ENCODE measurements around the gene UTP25.
"Not testable (repeated sequence)": the region's sequence is repeated elsewhere in the genome, so short reads cannot be mapped to it uniquely, and the experiment has no call there.

The UTP25 gene

GRCh38 chr1:209827384-209828262 is at the start of gene UTP25:
Gene UTP25, plus strand, starts transcription at chr1:209827972. Its CDS starts 92 bp downstream, at chr1:209828064.
- peak; percentile 91 for DNase-seq

- no peak for DNase-seq
Observed at GRCh38 chr1:209778102-209778501, 49.7 kb upstream of the UTP25 start.

DNA sequence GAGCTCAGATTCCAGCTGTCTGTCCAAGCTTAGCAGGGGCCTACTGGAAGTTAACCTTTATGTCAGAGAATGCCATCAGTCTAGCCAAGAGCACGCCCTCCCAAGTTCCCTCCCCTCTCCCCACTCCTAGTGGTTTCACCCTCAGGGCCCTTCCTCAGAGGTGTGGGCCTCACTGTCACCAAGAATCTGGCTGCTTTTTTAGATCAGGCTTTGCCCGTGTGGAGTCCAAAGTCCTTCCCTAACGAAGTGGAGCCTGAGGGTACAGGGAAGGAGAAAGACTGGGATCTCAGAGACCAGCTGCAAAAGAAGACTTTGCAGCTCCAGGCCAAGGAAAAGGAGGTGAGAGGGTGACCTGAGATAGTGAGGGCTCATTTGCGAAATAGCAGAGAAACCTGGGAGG is 47.5 kb upstream of the UTP25 start:
- no peak for DNase-seq

DNA sequence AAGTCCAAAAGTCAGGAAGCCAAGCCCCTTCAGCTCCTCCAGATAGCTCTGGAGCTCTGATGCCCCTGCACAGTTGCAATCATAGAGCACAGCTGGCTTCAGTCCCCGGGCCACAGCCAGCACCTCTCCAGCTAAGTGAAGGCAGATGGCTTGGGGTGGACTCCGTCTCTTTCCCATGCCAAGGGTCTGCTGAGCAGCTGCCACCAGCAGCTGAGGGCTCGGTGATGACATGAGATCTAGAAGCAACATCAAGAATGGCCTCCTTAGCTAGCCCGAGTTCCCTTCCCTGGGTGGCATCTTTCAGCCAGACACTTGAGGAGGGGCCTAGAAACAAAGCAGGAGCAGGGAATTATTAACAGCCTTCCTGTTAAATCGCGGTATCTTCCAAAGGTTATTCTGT is 44.4 kb upstream of the UTP25 start:
- no peak for DNase-seq

- DNase-seq: peak; percentile 99
Observed at GRCh38 chr1:209784265-209785169, 43.3 kb upstream of the UTP25 start, which contains the start of gene C1orf74. Gene C1orf74, minus strand, starts transcription at chr1:209784559. Its CDS starts 925 bp downstream, at chr1:209783634.

- no peak for DNase-seq
Observed at GRCh38 chr1:209785592-209785991, 42.2 kb upstream of the UTP25 start.

DNA sequence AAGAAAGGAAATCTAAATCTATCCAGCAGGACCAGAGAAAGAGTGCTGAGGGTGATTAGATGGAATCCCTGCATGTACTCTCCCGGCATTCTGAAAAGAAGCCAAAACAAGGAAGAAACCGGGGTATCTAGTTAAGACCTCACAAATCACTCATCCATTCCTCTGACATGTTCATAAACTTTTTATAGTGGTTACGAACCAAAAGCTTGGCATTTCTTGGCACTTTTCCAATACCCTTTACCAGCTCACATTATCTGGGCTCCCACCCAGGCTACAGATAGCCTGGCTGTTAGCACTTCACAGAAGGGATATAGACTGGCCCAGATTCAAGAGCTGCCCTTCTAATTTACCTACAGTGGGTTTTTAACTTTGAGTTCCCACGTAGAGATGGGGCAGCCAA is 41.6 kb upstream of the UTP25 start:
- DNase-seq: no peak

DNA sequence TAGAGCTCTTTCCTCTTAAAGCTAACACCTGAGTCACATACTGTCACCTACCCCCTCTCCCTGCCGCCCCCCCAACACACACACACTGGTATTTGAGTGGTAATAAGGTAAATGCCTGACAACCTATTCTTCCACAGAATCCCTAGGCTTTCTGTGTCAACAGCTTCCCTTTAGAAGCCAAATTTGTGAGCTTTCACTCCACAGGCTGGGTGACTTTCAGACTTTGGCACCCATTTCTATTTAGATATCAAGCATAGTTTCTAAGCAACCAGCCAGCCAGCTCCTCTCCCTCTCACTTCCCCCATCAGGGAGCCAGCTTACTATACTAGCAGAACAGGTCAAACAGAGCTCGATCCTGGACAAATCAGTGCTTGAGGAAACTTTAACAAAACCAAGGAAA is 40.2 kb upstream of the UTP25 start:
- no peak for DNase-seq

DNA sequence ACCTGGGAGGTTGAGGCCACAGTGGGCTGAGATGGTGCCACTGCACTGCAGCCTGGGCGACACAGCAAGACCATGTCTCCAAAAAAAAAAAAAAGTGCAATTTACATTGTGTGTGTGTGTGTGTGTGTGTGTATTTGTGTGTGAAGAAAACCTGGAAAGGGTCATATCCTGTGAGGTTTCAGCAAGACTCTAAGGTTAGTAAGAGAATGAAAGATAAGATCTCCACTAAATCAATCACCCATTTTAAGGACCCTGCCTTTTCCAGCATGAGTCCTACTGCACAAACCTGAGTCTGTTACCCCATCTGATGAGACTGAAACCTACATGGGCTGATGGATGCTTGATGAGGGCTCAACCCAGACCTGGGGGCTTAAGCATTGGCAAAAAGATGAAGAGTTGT is 38.5 kb upstream of the UTP25 start:
- DNase-seq: no peak

DNA sequence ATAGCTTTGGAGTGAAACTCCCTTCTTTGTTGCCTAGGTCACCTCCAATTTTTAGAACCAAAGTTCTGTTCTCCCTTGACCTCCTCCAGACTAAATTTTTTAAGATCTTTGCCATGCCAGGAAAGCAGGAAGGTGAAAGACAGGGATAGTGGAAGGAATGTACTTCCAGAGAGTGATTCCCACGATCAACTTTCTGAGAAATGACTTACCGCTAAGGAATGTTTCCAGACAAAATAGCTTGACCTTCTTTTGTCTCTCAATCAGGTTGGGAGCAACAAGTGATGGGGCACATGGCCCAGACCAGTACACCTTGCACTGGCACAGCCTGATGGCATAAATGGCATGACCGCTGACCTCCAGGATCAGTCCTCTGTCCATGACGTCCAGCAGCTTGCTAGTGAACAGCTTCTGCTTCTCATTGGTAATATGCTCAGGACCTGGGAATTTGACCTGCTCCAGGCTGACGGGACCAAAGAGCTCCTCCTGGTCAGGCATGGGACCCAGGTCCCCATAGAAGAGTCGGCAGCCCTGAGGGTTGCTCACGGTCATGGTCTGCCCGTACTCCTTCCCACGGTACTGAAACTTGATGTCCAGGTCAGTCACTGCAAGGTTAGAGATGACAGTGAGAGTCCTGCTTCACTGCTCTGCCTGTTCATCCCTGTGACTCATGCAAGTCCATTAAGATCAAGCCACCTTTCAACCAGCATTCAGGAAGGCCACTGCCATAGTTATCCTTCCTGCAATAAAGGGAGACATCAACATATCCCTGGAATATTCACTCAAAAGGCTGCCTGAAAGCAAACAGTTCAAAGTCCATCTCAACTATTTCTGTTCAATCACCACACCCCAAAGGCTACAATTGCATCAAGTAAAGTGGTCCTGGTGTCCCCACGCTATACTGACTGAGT is 37.2 kb upstream of the UTP25 start:
- DNase-seq: no peak

- no peak for DNase-seq
Observed at GRCh38 chr1:209791920-209792319, 35.9 kb upstream of the UTP25 start.

DNA sequence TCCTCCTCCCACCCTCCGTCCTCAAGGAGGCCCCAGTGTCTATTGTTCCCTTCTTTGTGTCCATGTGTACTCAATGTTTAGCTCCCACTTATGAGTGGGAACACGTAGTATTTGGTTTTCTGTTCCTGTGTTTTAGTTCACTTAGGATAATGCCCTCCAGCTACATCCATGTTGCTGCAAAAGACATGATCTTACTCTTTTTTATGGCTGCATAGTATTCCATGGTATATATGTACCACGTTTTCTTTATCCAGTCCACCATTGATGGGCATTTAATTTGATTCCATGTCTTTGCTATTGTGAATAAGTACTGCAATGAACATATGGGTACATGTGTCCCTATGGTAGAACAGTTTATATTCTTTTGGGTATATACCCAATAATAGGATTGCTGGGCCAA is 34.1 kb upstream of the UTP25 start:
- not testable (repeated sequence) for DNase-seq

GRCh38 chr1:209797978-209798639 is 29.7 kb upstream of the UTP25 start:
- DNase-seq: no peak

DNA sequence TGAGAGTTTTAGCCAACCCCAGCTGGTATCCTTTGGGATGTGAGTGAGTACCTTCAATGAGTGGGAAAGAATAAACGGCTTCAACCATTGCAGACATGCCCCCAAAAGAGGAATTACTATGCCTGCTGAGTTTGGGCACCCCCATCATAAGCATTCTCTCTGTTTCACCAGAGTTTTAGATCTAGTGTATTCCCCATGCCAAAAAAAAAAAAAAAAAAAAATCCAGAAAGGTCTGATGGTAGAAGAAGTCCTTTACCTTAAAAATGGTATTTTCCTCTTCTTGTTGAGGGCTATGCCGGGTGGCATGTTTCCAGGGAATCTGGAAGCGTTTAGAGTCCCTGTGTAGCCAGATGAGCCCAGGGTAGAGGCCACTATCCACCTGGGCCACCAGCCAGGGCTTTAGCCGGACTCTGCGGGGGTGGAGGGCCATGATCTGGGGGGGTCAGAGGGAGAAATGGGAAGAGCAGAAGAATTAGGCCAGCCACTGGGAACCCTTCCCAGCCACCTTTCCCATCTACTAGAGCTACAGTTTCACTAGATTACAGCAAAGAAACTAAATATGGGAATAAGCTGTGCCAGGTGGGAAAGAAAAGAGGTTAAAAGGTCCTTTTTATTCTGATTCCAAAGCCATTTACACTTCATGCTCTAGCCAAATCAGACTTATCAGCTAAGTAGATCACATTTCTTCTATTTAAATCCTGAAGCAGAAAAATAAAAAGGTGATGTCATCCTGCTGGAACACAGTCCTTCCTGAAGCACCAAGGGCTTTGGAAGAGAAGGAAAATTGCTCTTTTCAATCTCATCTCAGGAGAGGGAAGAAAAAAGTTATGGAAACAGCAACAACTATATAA is 26.6 kb upstream of the UTP25 start:
- no peak for DNase-seq

DNA sequence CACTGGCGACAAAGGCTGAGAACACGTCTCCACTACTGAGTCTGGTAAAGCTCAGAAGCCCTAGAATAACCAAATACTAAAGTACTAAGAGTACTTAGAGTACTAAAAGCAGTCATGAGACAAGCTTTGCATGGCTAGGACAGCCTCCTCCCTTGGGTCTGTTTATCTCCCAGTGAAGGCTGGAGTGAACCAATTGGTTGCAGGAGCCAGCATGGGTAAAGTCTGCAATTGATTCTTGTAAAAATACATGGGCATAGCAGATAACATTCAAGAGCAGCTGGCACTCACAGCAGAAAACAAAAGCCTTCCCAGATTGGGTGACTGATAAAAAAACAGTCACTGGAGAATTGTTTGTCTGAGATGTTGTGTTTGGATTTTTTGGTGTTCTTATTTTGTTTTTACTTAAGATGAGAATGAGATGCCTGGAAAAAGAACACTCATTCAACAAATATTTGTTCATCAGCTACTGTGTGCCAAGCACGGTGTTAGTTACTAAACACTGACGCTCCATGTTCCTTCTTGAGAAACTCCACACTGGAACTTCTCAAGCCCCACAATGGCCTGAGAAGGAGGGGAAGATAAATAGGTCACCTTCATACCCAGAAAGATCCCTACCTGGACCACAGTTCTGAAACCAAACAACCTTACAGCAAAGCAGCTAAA is 25.5 kb upstream of the UTP25 start:
- DNase-seq: no peak

GRCh38 chr1:209802780-209803152 is 25.0 kb upstream of the UTP25 start:
- DNase-seq: no peak

- no peak for DNase-seq
Observed at GRCh38 chr1:209803568-209803967, 24.2 kb upstream of the UTP25 start.

DNA sequence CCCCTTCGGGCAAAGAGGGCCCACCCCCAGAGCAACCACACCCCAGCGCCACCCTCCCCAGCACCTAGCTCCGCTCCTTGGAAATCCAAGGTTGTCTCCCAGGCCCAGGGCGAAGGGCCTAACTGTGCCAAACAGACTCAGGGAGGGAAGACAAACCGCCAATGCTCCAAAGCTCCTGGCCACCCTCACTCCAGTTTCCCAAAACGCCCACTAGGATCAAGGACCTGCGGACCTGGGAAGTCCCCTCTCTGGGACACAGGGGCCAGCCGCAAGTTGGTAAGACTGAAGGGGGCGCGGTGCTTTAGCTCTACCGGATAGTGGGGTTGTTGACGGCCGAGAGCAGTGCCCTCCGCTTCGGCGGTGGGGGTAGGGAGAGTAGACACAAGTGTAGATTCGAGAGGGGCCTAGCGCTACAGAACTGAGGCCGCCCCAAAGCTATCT is 22.4 kb upstream of the UTP25 start:
- no peak for DNase-seq

DNA sequence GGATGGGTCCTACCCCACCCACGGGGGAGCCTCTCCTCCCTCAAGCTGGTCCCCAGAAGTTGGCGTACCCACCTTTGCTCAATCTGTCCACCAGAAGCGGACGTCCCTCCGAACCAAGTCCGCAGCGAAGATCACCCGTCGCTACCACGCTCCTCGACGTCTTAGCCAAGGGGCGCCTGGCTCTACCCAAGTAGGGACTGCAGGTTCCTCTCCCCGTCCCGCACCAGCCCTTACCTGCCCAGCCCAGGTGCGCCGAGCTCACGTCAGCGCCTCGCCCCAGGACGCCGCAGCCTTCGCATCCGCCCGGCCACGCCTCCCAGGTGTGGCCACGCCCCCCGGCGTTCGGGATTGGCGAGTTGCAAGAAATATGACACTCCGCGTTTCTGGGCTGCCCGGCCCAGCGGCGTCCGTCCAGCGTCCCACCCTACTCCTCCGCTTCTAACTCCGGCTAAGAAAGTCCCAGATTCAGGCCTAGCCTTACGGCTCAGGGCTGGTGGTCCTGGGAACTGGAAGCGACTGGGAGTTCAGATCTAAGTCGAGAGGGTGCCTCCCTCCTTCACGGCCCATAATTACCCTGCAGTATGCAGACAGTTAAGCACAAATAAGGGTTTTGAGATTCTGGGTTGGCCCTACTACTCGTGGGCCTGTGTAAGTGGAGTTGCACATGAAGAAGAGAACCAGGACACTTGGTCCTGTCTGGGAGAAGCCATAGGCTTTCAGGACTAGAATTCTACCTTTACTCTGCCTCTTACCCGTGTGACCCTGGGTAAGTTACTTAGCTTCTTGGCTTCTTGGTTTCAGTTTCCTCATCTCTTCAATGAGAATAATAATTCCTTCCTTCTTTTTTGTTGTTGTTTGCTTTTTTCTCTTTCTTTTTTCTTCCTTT is 21.7 kb upstream of the UTP25 start, which contains the start of gene IRF6:
IRF6 (minus strand) TSS at position 268 of the 886 bp plus-strand sequence. CDS start 4,729 bp downstream, outside the sequence.
- DNase-seq: peak; percentile 73
